HEK293T (cell line): ENCODE results near the gene NUFIP2.

Source experiments
- CTBP1 ChIP-seq: fragments of 450-650 bp; IDR thresholded peaks from 2 replicates; pipeline ENCODE4 v1.6.1; 2016; ENCODE audit warnings: borderline replicate concordance
- ELF4 ChIP-seq: fragments of 450-650 bp; IDR thresholded peaks from 2 replicates; pipeline ENCODE4 v1.6.1; 2017; ENCODE audit warnings: antibody characterized with exemption
- FOXA1 ChIP-seq: fragments of 450-650 bp; IDR thresholded peaks from 2 replicates; pipeline ENCODE4 v1.6.1; 2016; ENCODE audit warnings: mild to moderate bottlenecking
- L3MBTL2 ChIP-seq: fragments of 450-650 bp; conservative IDR thresholded peaks from 2 replicates; pipeline ENCODE4 v1.6.1; 2016; ENCODE audit warnings: mild to moderate bottlenecking

- TF ChIP-seq FOXA1 (no peak), CTBP1 (no peak), ELF4 (no peak), L3MBTL2 (no peak)
Observed at GRCh38 chr17:29253037-29253436, 40.9 kb downstream of the NUFIP2 start.
